BLaER1 treated with 17β-estradiol and CSF1 and Interleukin-3, amounts not matched to agents 10 nM and 100 nM (cell line): ENCODE measurements around the gene DNAJC18.

ENCODE experiments used
- H3K27ac ChIP-seq, 11 experiments: shearing (Covaris generic); formaldehyde crosslinking; 2 replicates each; pipeline ENCODE4 v1.8.1; 2022
- H3K27me3 ChIP-seq, 11 experiments: shearing (Covaris generic); formaldehyde crosslinking; 2 replicates each; pipeline ENCODE4 v1.8.1; 2022
- H3K36me3 ChIP-seq, 11 experiments: shearing (Covaris generic); formaldehyde crosslinking; 2 replicates each; pipeline ENCODE4 v1.8.1; 2022
- H3K4me1 ChIP-seq, 10 experiments: shearing (Covaris generic); formaldehyde crosslinking; 2 replicates each; pipeline ENCODE4 v1.8.1; 2022
- H3K4me2 ChIP-seq, 11 experiments: shearing (Covaris generic); formaldehyde crosslinking; 2 replicates each; pipeline ENCODE4 v1.8.1; 2022
- H3K4me3 ChIP-seq, 10 experiments: shearing (Covaris generic); formaldehyde crosslinking; 2 replicates each; pipeline ENCODE4 v1.8.1; 2022
- H3K9ac ChIP-seq, 11 experiments: shearing (Covaris generic); formaldehyde crosslinking; 2 replicates each; pipeline ENCODE4 v1.8.1; 2022
- H3K9me3 ChIP-seq, 11 experiments: shearing (Covaris generic); formaldehyde crosslinking; replicated peaks in 1 of 11; 2 replicates each; pipeline ENCODE4 v1.8.1; 2022
- H4K20me1 ChIP-seq, 11 experiments: shearing (Covaris generic); formaldehyde crosslinking; 2 replicates each; pipeline ENCODE4 v1.8.1; 2022
- Cebpa-rat ChIP-seq, 11 experiments: shearing (Covaris generic); IDR thresholded peaks; 2 replicates each; pipeline ENCODE4 v1.8.1; 2022

Gene DNAJC18

DNA sequence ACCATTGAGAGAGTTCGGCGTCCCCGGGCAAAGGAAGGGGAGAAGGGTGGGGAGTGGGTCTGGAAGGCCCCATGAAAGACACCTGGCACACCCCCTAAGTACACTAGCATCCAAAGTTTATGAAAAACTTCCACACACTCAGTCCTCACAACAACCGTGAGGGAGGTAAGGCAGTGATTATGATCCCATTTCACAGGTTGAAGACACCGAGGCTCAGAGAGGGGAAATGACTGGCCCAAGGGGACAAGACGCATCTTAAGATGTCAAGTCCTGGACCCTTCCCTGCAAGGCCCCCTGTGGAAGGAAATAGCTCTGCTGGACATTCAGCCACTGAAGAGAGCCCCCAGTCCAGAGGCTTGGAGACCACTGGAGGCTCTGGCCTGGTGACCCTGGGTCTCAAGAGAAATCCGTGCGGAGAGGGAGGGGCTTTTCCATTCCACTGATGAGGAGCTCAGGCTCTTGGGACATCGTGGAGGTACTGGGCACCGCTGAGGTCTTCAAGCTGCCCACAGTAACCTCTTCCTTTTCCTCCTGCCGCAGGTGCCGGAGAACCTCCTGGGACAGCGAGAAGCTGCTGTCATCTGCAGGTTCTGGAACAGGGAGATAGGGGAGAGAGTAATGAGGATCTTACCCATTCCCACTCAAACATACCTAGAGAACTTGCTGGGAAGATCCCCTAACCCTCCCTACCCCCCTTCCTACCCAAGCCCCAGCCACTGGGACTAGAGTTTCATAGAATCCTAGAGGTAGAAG lies 36.7 kb upstream of the DNAJC18 start:
- Histone ChIP-seq H3K4me2 (peak overlapping the region; percentile 77 to 100 (median 95)), H3K4me3 (peak overlapping the region in 7 of 10 experiments; percentile 27 to 57 (median 47); a peak in 14 of 20 replicates), H3K9me3 (no peaks in the 10 kb centered on the region), H3K9ac (peak overlapping the region in 9 of 11 experiments; percentile 52 to 95 (median 66); a peak in 17 of 22 replicates), H4K20me1 (peaks cover 0 to 63% (median 0%) of the 10 kb centered on the region in 11 experiments; a peak in 7 of 22 replicates), H3K36me3 (peaks cover 0 to 70% (median 30%) of the 10 kb centered on the region in 11 experiments; a peak in 17 of 22 replicates), H3K27me3 (no peaks in the 10 kb centered on the region), H3K4me1 (peaks cover 88 to 100% (median 100%) of the 10 kb centered on the region in 10 experiments), H3K27ac (peak overlapping the region in 9 of 11 experiments; percentile 46 to 92 (median 84); a peak in 18 of 22 replicates)
- no peak for TF ChIP-seq Cebpa-rat (IDR thresholded peaks at IDR 0.05)

DNA sequence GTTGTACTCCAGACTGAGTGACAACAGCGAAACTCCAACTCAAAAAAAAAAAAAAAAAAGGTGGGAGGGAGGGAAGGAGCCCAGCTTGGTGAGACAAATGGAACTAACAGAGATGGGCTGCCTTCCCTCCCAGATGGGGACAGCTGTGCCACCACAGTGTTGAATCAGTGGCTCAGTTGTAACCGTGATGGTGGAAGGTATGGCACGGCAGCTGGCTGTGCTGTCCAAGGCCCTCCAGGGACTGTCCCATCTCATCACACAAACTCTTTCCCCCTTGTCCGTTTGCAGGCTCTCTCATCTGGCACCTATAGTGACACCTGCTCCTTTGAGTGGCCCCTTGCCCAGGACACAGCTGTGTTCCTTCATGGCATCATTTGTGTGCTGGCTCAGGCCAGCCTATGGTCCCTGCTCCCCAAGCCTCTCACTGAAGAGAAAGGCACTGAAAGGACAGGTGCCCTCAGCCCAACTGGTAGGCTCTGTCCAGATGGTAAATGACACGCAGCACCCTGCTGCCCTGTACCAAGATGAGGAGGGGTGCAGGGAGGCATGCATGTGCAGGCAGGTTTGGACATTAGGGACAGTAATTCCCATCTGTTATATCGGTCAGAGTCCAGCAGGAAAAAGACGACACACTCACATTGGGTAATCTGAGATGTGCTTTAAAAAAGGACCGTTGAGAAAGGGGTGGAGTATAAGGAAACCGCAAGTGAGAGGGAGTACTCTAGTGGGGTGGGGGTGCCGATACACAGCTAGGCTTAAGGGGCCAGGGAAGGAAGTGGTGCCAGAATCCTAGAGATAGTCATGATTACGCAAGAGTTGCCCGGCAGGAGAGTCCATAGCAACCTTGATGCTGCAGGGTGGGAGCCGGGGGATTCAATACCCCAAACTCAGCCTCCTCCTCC lies 35.8 kb upstream of the DNAJC18 start:
- TF ChIP-seq Cebpa-rat (IDR thresholded peaks at IDR 0.05): peak; percentile 59 to 99 (median 98)
- H3K4me2 ChIP-seq: peak overlapping the region; percentile 77 to 100 (median 95)

DNA sequence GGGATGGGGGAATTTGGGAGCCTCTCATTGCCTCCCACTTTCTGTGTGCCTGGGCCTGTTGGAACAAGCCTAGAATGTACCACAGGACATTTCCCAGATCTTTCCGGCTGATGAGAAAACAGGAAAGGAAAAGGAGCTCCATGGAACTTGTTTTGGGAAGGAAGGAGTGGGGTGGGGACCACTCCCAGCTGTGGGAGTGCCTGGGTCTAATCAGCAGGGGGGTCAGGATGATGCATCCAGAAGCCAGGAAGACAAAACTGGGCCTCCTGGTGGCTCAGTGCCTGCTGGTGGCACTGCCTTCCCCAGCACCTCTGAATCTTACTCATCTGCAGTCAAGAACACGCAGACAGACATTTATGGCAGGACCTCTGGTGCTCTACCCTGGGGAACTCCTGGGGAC lies 34.2 kb upstream of the DNAJC18 start:
- Histone ChIP-seq H3K4me2 (peak overlapping the region; percentile 77 to 100 (median 95)), H3K9me3 (no peaks in the 10 kb centered on the region), H3K27me3 (no peaks in the 10 kb centered on the region), H3K4me3 (peak overlapping the region in 2 of 10 experiments; percentile 42 to 53; a peak in 4 of 20 replicates), H3K36me3 (peaks cover 0 to 46% (median 26%) of the 10 kb centered on the region in 11 experiments; a peak in 17 of 22 replicates), H3K27ac (peak overlapping the region in 9 of 11 experiments; percentile 46 to 92 (median 84); a peak in 17 of 22 replicates), H4K20me1 (peaks cover 0 to 38% (median 0%) of the 10 kb centered on the region in 11 experiments; a peak in 7 of 22 replicates), H3K9ac (peak overlapping the region in 9 of 11 experiments; percentile 26 to 95 (median 68); a peak in 13 of 22 replicates), H3K4me1 (peaks cover 80 to 100% (median 100%) of the 10 kb centered on the region in 10 experiments)
- no peak for TF ChIP-seq Cebpa-rat (IDR thresholded peaks at IDR 0.05)

More for the DNA sequence above, 35.8 kb upstream of the DNAJC18 start:
- H3K27ac ChIP-seq: peak overlapping the region in 9 of 11 experiments; percentile 46 to 92 (median 84); a peak in 18 of 22 replicates
- peaks cover 86 to 100% (median 100%) of the 10 kb centered on the region in 10 experiments for H3K4me1 ChIP-seq
- H3K27me3 ChIP-seq: no peaks in the 10 kb centered on the region
- peaks cover 0 to 61% (median 29%) of the 10 kb centered on the region in 11 experiments; a peak in 17 of 22 replicates for H3K36me3 ChIP-seq
- H3K9ac ChIP-seq: peak overlapping the region in 9 of 11 experiments; percentile 52 to 95 (median 68); a peak in 17 of 22 replicates
- H4K20me1 ChIP-seq: peaks cover 0 to 54% (median 0%) of the 10 kb centered on the region in 11 experiments; a peak in 7 of 22 replicates
- peak overlapping the region in 8 of 10 experiments; percentile 21 to 57 (median 44); a peak in 14 of 20 replicates for H3K4me3 ChIP-seq
- no peaks in the 10 kb centered on the region for H3K9me3 ChIP-seq

DNA sequence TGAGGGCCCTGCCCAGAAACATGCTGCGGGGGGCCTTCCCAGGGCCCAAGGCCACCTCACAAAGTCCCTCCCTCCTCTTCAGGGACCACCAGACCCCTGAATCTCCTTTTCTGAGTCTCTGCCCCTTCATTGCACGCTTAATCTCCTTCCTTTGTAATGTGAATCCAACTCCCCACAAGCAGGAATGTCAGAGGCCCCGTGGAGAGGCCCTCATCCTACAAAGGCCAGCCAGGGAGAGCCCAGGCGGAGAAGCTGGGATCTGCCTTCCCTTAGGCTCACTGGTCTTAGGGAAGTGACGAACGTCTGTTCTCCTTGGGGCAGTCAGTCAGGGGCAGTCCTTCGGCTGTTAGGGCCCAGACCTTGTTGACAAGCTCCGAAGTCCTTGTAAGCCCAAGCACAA lies 33.8 kb upstream of the DNAJC18 start:
- Histone ChIP-seq H3K4me2 (peak overlapping the region; percentile 77 to 100 (median 95)), H3K36me3 (peaks cover 0 to 41% (median 22%) of the 10 kb centered on the region in 11 experiments; a peak in 17 of 22 replicates), H3K9me3 (no peaks in the 10 kb centered on the region), H4K20me1 (peaks cover 0 to 34% (median 0%) of the 10 kb centered on the region in 11 experiments; a peak in 7 of 22 replicates), H3K27ac (peak overlapping the region in 9 of 11 experiments; percentile 46 to 92 (median 84); a peak in 18 of 22 replicates), H3K27me3 (no peaks in the 10 kb centered on the region), H3K9ac (peak overlapping the region in 9 of 11 experiments; percentile 26 to 95 (median 68); a peak in 13 of 22 replicates), H3K4me1 (peaks cover 80 to 100% (median 100%) of the 10 kb centered on the region in 10 experiments), H3K4me3 (no peak overlapping the region)
- TF ChIP-seq Cebpa-rat (IDR thresholded peaks at IDR 0.05): no peak

DNA sequence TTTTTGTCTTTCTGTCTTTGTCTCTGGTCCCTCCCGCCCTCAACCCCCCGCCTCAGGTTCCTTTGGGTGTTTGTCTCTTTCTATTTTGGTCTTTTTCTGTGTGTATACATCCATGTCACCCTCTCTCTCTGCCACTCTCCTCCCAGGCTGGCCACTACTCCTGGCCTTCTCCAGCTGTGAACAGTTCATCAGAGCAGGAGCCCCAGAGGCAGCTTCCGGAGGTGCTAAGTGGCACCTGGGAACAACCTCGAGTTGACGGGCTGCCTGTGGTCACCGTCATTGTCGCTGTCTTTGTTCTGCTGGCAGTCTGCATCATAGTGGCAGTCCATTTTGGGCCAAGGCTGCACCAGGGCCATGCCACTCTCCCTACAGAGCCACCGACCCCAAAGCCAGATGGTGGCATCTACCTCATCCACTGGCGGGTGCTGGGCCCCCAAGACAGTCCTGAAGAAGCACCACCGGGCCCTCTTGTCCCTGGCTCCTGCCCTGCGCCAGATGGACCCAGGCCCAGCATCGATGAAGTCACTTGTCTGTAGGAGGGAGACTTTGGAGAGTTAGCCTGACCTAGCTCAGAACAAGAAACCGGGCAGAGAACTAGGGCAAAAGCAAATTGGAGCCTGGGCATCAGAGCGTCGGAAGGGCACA lies 33.2 kb upstream of the DNAJC18 start:
- Histone ChIP-seq H3K4me1 (peaks cover 77 to 100% (median 95%) of the 10 kb centered on the region in 10 experiments), H3K4me2 (peak overlapping the region; percentile 82 to 100 (median 95)), H3K4me3 (no peak overlapping the region), H3K27ac (peak overlapping the region in 9 of 11 experiments; percentile 46 to 92 (median 84); a peak in 18 of 22 replicates), H3K9ac (peak overlapping the region in 9 of 11 experiments; percentile 13 to 95 (median 68); a peak in 13 of 22 replicates), H3K27me3 (no peaks in the 10 kb centered on the region), H4K20me1 (peaks cover 0 to 28% (median 0%) of the 10 kb centered on the region in 11 experiments; a peak in 6 of 22 replicates), H3K36me3 (peaks cover 0 to 35% (median 16%) of the 10 kb centered on the region in 11 experiments; a peak in 17 of 22 replicates), H3K9me3 (no peaks in the 10 kb centered on the region)
- no peak for TF ChIP-seq Cebpa-rat (IDR thresholded peaks at IDR 0.05)

DNA sequence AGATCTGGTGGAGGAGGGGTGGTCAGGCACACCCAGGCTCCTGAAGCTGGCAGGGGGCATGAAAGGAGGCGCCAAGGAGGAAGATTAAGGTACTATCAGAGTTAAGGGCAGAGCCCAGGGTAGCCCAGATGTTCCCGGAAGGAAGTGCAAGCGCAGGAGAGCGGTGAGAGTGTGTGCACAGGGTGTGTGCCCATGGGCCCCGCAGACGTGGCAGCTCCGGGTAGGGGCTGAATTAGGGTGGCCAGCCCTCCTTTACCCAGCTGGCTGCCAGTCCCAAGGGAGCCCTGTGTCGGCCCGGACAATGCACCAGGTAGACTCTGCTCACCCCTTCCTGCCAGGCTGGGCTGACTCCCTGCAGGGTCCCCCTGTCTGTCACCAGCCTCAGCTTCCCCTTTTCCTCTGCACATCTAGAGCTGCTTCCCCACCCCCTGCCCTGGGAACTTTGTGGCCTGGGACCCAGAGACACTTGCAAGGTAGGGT lies 31.5 kb upstream of the DNAJC18 start, which contains the start of gene SMIM33:
TSS of gene SMIM33 (plus strand) at position 184 of the 480 bp plus-strand sequence. CDS start at position 302, 118 bp downstream.
- Histone ChIP-seq H3K4me2 (peak within 1 kb of the TSS; percentile 82 to 100 (median 95)), H3K9ac (peak within 1 kb of the TSS in 9 of 11 experiments; percentile 34 to 77 (median 67); a peak in 17 of 22 replicates), H4K20me1 (peaks cover 0 to 11% (median 0%) of the 10 kb centered on the region in 11 experiments; a peak in 3 of 22 replicates), H3K36me3 (peaks cover 0 to 19% (median 4%) of the 10 kb centered on the region in 11 experiments; a peak in 14 of 22 replicates), H3K27me3 (no peaks in the 10 kb centered on the region), H3K27ac (peak within 1 kb of the TSS in 9 of 11 experiments; percentile 55 to 92 (median 84); a peak in 18 of 22 replicates), H3K4me3 (peak within 1 kb of the TSS in 6 of 10 experiments; percentile 9 to 57 (median 36); a peak in 7 of 20 replicates), H3K4me1 (peaks cover 69 to 89% (median 79%) of the 10 kb centered on the region in 10 experiments), H3K9me3 (no peaks in the 10 kb centered on the region)
- TF ChIP-seq Cebpa-rat (IDR thresholded peaks at IDR 0.05): no peak

DNA sequence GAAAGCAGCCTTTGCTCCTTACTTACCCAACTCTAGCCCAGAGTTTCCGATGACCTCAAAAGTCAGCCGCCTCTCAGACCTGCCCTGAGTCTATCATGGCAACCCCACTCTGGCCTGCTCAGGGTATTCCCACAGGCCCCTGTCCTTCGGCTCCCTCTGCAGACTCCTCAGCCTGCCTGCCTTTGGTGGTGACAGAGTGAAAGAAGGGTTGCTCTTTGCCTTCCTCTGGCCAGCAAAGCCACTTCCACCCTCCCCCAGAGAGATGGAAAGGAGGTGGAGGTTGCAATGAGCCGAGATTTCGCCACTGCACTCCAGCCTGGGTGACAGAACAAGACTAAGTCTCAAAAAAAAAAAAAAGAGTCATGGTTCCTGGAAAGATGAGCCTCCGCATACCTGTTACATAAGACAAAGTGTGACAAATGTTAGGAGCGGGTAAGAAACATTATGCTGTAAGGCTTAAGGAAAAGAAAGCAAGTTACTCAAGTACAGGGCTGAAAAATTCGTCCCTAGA lies 29.2 kb upstream of the DNAJC18 start:
- Histone ChIP-seq H3K9me3 (no peaks in the 10 kb centered on the region), H3K9ac (peak overlapping the region in 6 of 11 experiments; percentile 2 to 53 (median 38); a peak in 10 of 22 replicates), H3K36me3 (no peaks in the 10 kb centered on the region), H4K20me1 (no peaks in the 10 kb centered on the region), H3K4me3 (no peak overlapping the region), H3K27me3 (no peaks in the 10 kb centered on the region), H3K4me2 (peak overlapping the region; percentile 29 to 100 (median 93); a peak in 21 of 22 replicates), H3K27ac (peak overlapping the region in 9 of 11 experiments; percentile 12 to 66 (median 44); a peak in 13 of 22 replicates), H3K4me1 (peaks cover 45 to 65% (median 55%) of the 10 kb centered on the region in 10 experiments)
- TF ChIP-seq Cebpa-rat (IDR thresholded peaks at IDR 0.05): peak in 3 of 11 experiments; percentile 24 to 62 (median 38); a peak in 1 of 22 replicates
